ENCODE data around the gene INTS15. TPM values are rescaled to one million over a fixed set of nuclear protein-coding genes. Genes with fewer than 3 reads are reported as not detected.

Gene INTS15
- total RNA-seq, 2 experiments from 2014 or later: 39.3 to 41.8 TPM

- no peak overlapping the region for H3K4me3 Mint-ChIP-seq
- Histone ChIP-seq H3K4me3 (ENCODE audit: low read length) (no peak overlapping the region), H3K36me3 (ENCODE audit: insufficient read depth, low read length) (peaks cover 52% of the 10 kb centered on the region), H3K27me3 (ENCODE audit: control insufficient read depth in 1 of 2, insufficient read depth in 2 of 2, low read length in 2 of 2) (no peaks in the 10 kb centered on the region), H3K4me1 (ENCODE audit: insufficient read depth, low read length) (no peaks in the 10 kb centered on the region), H3K27ac (ENCODE audit: low read depth in 1 of 2, low read length in 2 of 2) (no peak overlapping the region), H3K9me3 (ENCODE audit: control insufficient read depth in 1 of 2, insufficient read depth in 1 of 2, low read length in 2 of 2) (peaks cover 0 to 58% of the 10 kb centered on the region in 2 experiments)
- intact Hi-C loops (cut with DNase I, micrococcal nuclease): no loop called here
- no peak overlapping the region for H3K27ac Mint-ChIP-seq
- POLR2A ChIA-PET: no interaction called here
- CTCF ChIA-PET: no interaction called here
- TF ChIP-seq CTCF (IDR thresholded peaks at IDR 0.05): no peak
- no peaks in the 10 kb centered on the region for H3K27me3 Mint-ChIP-seq
- H3K9me3 Mint-ChIP-seq: no peaks in the 10 kb centered on the region
- peaks cover 62% of the 10 kb centered on the region for H3K36me3 Mint-ChIP-seq (ENCODE audit: low read depth)
- ATAC-seq (ENCODE audit: poor library complexity): no peak
- H3K4me1 Mint-ChIP-seq (ENCODE audit: low read depth): no peaks in the 10 kb centered on the region
- DNase-seq: peak in 3 of 14 experiments; percentile 3 to 27 (median 15)
These were observed 62.1 kb downstream of the INTS15 start for GRCh38 chr7:6651851-6652445.

GRCh38 chr7:6652446-6653011 is 62.7 kb downstream of the INTS15 start:
- DNase-seq: peak in 2 of 14 experiments; percentile 18 to 29
- Histone ChIP-seq H3K27me3 (ENCODE audit: control insufficient read depth in 1 of 2, insufficient read depth in 2 of 2, low read length in 2 of 2) (no peaks in the 10 kb centered on the region), H3K27ac (ENCODE audit: low read depth in 1 of 2, low read length in 2 of 2) (no peak overlapping the region), H3K36me3 (ENCODE audit: insufficient read depth, low read length) (peaks cover 46% of the 10 kb centered on the region), H3K4me3 (ENCODE audit: low read length) (no peak overlapping the region), H3K4me1 (ENCODE audit: insufficient read depth, low read length) (no peaks in the 10 kb centered on the region), H3K9me3 (ENCODE audit: control insufficient read depth in 1 of 2, insufficient read depth in 1 of 2, low read length in 2 of 2) (peaks cover 0 to 56% of the 10 kb centered on the region in 2 experiments)
- TF ChIP-seq CTCF (IDR thresholded peaks at IDR 0.05): no peak
- ChIA-PET CTCF (no interaction called here), POLR2A (no interaction called here)
- no peak for ATAC-seq (ENCODE audit: poor library complexity)
- Mint-ChIP-seq H3K27ac (no peak overlapping the region), H3K4me1 (ENCODE audit: low read depth) (no peaks in the 10 kb centered on the region), H3K9me3 (no peaks in the 10 kb centered on the region), H3K4me3 (no peak overlapping the region), H3K36me3 (ENCODE audit: low read depth) (peaks cover 56% of the 10 kb centered on the region), H3K27me3 (no peaks in the 10 kb centered on the region)
- intact Hi-C loops (cut with DNase I, micrococcal nuclease): no loop called here

GRCh38 chr7:6653071-6654003 is 63.5 kb downstream of the INTS15 start:
- POLR2A ChIA-PET: no interaction called here
- CTCF ChIA-PET: no interaction called here
- intact Hi-C loops (cut with DNase I, micrococcal nuclease): no loop called here

More at GRCh38 chr7:6653071-6654003, 63.5 kb downstream of the INTS15 start:
- Histone ChIP-seq H3K4me3 (ENCODE audit: low read length) (no peak overlapping the region), H3K4me1 (ENCODE audit: insufficient read depth, low read length) (no peaks in the 10 kb centered on the region), H3K36me3 (ENCODE audit: insufficient read depth, low read length) (peaks cover 46% of the 10 kb centered on the region), H3K9me3 (ENCODE audit: control insufficient read depth in 1 of 2, insufficient read depth in 1 of 2, low read length in 2 of 2) (peaks cover 0 to 48% of the 10 kb centered on the region in 2 experiments), H3K27me3 (ENCODE audit: control insufficient read depth in 1 of 2, insufficient read depth in 2 of 2, low read length in 2 of 2) (no peaks in the 10 kb centered on the region), H3K27ac (ENCODE audit: low read depth in 1 of 2, low read length in 2 of 2) (no peak overlapping the region)
- no peak for TF ChIP-seq CTCF (IDR thresholded peaks at IDR 0.05)
- Mint-ChIP-seq H3K4me3 (no peak overlapping the region), H3K27ac (no peak overlapping the region), H3K27me3 (no peaks in the 10 kb centered on the region), H3K4me1 (ENCODE audit: low read depth) (no peaks in the 10 kb centered on the region), H3K36me3 (ENCODE audit: low read depth) (peaks cover 54% of the 10 kb centered on the region), H3K9me3 (no peaks in the 10 kb centered on the region)
- peak in 2 of 14 experiments; percentile 14 to 22 for DNase-seq
- no peak for ATAC-seq (ENCODE audit: poor library complexity)

Measured in CD4-positive, alpha-beta T cell (primary cell).